Right lobe of liver (tissue), 4 donors: Measurements from ENCODE around the gene MAML3.

Experiments used
- POLR2A ChIP-seq: fragments of 450-650 bp; IDR thresholded peaks from one replicate; pipeline ENCODE4 v1.6.1; 2017; ENCODE audit warnings: antibody characterized with exemption, mild to moderate bottlenecking
- TF ChIP-seq, protein P1 (sequence below), 4 donors: fragments of 200-600 bp in 3 of 4; fragments of 450-650 bp in 1 of 4; IDR thresholded peaks; one replicate each; pipeline versions ENCODE4 v1.5.1 to v1.8.0; 2016 to 2022; ENCODE audit warnings: antibody characterized with exemption in 4 of 4, mild to moderate bottlenecking in 2 of 4
- donor health status: DM: no; HTN: no; CAD: no.
- donor health status: DM: no; HTN: no; CAD: no.
- donor health status: DM: no; HTN: yes; CAD: no.

GRCh38 chr4:139689093-139689722, 464.8 kb downstream of the MAML3 start:
- TF ChIP-seq, protein P1, sequence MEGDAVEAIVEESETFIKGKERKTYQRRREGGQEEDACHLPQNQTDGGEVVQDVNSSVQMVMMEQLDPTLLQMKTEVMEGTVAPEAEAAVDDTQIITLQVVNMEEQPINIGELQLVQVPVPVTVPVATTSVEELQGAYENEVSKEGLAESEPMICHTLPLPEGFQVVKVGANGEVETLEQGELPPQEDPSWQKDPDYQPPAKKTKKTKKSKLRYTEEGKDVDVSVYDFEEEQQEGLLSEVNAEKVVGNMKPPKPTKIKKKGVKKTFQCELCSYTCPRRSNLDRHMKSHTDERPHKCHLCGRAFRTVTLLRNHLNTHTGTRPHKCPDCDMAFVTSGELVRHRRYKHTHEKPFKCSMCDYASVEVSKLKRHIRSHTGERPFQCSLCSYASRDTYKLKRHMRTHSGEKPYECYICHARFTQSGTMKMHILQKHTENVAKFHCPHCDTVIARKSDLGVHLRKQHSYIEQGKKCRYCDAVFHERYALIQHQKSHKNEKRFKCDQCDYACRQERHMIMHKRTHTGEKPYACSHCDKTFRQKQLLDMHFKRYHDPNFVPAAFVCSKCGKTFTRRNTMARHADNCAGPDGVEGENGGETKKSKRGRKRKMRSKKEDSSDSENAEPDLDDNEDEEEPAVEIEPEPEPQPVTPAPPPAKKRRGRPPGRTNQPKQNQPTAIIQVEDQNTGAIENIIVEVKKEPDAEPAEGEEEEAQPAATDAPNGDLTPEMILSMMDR (IDR thresholded peaks at IDR 0.05) = no peak
- no peak for TF ChIP-seq POLR2A
